NCI-H526 treated with DMSO at 0.1 percent for 48 hours (cell line): ENCODE data around the gene RAB7A.
"Not testable (repeated sequence)": the region's sequence is repeated elsewhere in the genome, so short reads cannot be mapped to it uniquely, and the experiment has no call there.

ENCODE experiments used
- DNase-seq: peaks from one replicate; lab custom pipeline; 2025; lab: John Stamatoyannopoulos, UW

RAB7A gene

DNA sequence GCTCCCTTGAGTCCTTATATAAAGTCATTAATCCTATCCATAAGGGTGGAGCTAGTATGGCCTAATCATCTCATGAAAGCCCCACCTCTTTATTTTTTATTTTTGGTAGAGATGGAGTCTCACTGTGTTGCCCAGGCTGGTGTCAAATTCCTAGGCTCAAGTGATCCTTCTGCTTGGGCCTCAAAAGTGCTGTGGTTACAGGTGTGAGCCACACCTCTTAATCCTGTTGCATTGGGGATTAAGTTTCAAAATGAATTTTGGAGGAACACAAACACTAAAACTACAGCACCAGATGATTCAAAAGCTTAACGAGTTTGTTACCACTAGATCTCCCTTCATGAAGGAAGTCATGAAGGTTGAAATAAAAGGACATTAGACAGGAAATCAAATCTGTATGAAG, 27.7 kb downstream of the RAB7A start:
- no peak for DNase-seq

DNA sequence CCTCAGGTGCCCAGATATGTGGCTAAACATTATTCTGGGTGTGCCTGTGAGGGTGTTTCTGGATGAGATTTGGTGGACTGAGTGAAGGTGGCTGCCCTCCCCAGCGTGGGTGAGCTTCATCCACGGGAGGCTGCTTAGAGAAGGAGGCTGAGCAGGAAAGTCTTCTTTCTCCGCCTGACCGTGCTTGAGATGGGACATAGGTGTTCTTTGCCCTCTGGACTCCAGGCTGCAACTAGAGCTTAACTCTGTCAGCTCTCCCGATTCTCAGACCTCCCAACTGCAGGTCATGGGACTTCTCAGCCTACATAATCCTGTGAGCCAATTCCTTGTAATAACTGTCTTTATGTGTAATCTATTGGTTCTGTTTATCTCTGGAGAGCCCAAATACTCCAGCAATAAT, 34.1 kb downstream of the RAB7A start:
- DNase-seq: no peak

DNA sequence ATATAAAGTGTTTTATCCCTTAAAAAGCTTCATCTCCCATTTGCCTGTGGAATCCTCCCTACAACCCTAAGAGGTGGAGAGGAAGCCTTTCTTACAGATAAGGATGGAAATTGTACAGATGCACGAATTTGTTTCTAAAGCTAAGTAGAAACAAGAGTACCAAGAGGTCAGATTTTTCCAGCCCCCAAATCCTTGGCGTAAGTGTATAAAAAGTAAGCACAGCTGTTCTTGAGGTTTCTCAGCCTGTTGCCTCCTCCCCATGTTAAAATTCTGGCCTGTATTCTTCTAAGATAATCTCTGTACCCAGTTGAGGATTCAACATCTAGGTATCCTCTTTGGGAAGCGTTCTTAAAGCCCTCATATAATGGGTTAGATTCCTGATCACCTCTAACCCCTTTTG, 34.9 kb downstream of the RAB7A start:
- no peak for DNase-seq

DNA sequence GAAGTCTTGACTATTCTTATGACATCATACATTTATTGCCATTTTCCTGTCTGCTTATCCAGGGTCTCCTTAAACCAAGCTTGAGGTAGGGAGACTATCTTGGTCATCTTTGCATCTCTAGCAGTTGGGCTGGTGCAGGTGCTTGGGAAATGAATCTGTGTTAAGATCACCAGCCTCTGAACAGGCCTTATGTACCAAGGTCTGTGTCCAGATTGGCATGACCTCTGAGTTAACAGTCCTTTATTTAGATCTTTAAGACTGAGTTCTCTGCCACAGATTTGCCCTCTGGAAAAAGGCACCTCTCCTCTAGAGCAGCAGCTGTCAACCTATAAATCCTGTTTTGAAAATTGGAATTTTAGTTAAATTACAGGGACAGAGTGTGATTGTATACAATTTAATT, 35.4 kb downstream of the RAB7A start:
- DNase-seq: no peak

DNA sequence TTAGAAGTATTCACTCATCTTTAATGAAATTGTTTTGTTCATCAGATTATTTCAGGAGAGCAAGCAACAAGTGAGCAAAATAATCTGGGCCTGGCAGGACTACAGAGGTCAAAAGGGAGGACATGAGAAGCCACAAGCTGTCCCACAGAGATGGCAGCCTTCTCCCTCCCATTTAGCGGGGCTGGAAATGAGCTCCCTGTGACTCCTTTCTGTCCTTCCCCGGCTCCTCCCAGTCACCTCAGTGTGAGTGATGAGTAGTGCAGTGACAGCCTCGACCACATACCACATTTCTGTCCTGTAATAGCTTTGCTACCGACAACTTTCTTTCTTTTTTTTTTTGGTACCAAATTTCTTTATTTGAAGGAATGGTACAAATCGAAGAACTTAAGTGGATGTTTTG, 38.0 kb downstream of the RAB7A start:
- no peak for DNase-seq

DNA sequence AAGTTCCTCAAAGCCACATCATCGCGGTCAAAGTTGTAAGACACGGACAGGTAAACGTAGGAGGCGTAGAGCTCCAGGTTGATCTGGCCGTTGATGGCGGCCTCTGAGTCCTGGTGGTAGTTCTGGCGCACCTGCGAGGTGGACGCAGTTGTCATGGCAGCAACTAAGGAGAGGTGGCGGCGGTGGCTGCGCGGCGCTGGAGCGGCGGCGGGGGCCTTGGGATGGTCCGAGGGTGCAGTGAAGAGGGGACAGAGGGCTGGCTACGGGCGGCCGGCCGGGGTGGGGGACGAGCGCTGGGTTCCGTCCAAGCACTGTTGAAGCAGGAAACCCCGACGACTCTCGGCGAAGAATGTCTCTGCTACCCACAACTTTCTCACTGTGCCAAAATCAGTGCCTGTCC, 38.9 kb downstream of the RAB7A start:
- no peak for DNase-seq

DNA sequence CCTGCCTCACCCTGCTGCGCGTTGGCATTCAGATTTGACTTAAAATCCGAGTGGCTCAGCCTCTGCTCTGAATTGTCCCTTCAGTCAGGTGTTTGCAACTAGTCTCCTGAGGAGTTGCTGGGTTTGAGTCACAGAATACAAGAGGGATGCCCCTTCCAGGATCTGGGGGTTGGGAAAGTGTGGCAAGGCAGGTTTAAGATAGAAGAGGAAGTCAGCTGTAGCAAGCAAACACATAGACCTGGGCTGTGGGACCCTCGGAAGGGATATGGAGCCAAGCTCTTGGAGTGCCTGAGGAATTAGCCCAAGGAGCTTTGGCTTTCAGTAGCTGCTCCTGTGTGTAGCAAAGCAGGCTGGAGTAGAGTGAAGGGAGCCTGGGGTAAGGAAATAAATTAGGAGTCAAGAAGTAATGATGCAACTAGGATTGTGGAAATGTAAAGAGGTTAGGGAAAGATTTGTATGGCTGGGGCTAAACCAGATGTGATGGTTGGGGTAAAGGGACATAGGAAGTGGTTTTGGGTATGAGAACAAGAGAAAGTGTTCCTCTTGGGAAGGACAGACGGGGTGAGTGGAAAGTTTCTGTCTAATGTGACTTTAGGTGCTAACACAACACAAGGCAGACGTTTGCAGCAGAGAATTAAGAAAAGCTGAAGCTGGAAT, 41.2 kb downstream of the RAB7A start:
- no peak for DNase-seq

DNA sequence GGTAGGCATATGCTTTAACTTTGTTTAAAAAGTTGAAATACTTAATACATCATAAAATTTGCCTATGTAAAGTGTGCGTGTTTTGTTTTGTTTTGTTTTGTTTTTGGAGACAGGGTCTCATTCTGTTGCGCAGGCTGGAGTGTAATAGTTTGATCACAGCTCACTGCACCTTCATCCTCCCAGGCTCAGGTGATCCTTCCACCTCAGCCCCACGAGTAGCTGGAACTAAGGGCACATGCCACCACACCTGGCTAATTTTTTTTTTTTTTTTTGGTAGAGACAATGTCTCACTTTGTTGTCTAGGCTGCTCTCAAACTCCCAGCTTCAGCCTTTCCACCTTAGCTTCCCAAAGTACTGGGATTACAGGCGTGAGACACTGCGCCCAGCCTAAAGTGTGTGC, 42.5 kb downstream of the RAB7A start:
- no peak for DNase-seq

DNA sequence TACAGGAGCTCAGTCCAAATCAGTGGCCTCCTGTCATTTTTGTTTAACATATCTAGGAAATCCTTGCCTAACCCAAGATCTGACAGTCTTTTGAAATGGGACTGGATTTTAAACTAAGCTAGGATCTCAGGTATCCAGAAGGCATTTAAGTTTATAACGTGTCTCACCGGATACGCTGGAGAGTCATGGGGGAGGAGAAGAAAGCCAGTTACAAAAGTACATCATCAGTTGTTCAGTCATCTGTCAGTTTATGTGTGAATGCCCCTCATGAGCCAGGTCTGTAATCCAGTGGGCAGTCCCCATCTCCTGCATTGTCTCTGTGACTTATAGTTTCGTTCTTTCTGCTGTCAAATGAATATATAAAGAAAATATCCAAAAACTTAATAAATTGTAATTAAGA, 44.4 kb downstream of the RAB7A start:
- no peak for DNase-seq

DNA sequence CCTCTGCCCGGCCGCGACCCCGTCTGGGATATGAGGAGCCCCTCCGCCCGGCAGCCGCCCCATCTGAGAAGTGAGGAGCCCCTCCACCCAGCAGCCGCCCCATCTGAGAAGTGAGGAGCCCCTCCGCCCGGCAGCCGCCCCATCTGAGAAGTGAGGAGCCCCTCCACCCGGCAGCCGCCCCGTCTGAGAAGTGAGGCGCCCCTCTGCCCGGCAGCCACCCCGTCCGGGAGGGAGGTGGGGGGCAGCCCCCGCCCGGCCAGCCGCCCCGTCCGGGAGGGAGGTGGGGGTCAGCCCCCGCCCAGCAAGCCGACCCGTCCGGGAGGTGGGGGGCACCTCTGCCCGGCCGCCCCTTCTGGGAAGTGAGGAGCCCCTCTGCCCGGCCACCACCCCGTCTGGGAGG, 47.2 kb downstream of the RAB7A start:
- DNase-seq: not testable (repeated sequence)

DNA sequence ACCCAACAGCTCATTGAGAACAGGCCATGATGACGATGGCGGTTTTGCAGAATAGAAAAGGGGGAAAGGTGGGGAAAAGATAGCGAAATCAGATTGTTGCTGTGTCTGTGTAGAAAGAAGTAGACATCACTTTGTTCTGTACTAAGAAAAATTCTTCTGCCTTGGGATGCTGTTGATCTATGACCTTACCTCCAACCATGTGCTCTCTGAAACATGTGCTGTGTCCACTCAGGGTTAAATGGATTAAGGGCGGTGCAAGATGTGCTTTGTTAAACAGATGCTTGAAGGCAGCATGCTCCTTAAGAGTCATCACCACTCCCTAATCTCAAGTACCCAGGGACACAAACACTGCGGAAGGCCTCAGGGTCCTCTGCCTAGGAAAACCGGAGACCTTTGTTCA, 47.6 kb downstream of the RAB7A start:
- DNase-seq: not testable (repeated sequence)

DNA sequence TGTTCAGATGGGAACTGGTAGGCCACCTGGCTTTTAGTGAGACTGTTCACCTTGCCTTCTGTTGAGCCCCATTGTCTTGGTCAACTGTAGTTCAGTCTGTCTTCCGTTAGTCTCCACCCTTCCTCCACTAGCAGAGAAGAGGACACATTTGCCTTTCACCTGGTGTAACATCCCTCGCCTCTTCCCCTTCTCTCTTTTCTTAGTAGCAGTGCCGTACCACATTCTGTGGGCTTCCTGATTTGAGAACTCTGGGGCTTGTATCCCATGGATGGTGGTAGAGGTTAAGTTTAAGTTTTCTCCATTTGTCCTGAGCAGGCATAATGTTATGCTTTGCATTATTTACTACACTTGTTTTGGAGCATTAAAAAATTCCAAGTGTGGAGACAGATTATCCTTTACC, 49.3 kb downstream of the RAB7A start:
- DNase-seq: no peak

DNA sequence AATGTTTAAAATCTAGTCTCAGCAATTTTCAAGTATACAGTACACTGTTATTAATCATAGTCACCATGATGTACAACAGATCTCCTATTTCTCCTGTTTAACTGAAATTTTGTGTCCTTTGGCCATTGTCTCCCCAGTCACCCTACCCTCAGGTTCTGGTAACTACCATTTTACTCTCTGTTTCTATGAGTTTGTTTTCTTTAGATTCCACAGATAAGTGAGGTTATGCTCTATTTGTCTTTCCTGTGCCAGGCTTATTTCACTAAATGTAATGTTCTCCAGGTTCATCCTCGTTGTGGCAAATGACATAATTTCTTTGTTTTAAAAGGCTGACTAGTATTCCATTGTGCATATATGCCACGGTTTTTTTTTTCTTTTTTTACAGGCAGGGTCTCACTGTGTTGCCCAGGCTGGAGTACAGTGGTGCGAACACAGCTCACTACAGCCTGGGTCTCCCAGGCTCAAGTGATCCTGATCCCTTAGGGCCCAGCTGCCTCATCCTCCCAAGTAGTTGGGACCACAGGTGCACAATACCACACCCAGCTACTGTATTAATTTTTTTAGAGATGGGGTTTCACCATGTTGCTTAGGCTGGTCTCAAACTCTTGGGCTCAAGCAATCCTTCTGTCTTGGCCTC, 50.0 kb downstream of the RAB7A start:
- DNase-seq: no peak

DNA sequence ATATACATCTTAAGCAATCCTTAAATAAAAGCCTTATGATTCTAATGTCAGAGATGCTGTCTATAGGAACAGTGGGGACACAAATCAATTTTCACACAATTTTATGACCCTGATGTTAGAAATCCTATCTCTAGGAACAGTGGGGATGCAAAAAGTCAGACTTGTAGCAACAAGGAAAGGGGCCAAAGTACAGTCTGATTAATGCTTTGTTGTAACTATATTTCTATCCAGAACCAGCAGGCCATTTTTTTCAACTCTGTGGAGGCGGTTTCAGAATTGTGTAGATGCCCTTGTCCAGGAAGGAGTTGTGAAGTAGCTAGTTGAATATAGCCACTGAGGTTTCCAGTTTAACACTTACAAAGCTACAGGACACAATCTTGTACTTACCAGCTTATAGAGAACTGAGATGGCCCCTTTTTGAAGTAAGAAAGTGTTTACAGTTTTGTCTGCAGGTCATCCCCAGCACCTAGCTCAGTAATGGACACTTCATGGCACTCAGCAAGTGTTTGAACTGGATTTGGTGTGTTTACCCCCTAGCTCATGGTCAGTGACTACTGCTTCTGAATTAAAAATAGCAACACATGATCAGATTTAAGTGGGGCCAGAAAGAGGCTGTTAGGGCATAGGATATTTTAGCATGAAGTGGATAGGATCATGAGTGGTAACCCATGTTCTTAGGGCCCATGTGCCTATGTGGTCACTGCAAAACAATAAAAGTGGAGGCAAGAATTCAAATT, 54.3 kb downstream of the RAB7A start:
- DNase-seq: no peak

DNA sequence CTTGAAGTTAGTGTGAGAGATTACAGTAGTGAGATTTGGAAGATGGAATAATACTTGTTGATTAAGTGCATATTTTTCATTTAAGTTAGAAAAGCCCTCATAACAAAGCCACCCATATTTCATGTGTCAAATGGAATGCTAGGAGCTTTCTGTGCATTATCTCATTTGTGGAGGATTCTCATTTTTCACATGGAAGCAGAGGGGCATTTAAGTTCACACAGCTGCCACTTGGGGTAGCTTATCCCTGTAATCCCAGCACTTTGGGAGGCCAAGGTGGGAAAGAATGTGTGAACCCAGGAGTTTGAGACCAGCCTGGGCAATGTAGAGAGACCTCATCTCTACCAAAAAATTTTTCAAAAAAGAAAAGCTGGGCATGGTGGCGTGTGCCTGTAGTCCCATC, 55.2 kb downstream of the RAB7A start:
- no peak for DNase-seq

DNA sequence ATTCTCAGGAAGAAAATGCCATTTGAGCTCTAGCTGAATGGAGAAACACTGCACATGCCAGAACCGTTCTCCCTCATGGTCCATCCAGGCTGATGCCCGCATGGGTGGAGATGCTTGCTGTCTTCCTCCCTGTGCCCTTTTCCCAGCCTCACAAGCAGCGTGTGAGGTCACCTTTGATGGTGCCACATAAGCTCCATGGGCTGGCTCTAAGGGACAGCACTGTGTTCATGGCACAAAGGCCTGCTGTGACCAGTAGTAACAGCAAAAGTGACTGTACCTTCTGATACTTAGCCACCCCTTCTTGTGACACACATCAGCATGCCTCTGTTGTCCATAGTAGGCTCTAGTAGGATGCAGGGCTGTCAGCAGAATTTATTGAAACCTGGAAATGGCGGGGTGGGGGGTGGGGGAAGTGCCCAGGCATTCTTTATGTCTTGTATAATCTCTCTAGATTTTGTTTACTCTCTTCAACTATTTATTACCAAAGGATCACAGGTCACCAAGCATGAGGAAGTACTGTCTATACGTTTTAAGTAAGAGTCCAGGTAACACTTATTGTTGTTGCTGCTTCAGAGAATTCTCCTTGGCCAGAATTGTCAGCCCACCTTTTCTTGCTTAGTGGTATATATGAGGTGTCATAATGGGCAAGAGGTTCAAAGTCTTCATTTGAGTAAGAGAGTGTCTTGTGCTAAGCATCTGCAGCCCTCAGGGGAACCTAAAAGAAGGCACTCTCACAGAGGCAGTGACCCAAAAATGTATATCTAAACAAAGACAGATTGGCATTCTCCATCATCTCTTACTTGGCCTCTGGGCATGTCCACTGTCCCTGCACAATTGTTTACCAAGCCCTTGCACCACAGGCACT, 56.5 kb downstream of the RAB7A start:
- no peak for DNase-seq

DNA sequence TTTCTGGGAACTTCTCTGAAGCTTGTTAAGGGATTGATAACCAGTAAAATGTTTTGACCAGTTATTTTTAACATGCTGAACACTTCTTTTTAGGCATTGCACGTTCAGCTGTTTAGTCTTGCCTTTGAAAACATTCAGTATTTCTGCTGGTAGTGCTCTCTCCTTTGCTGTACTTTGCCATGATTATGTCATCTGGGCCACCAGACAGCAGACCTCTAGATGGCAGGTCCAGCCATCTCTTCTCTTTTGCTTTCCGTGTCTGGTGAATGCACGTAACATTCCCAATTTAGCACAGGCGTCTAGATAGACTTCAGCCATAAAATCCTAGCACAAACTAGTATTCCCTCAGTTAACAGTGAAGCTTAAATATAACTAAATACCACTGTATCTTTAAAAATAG, 57.8 kb downstream of the RAB7A start:
- DNase-seq: no peak

DNA sequence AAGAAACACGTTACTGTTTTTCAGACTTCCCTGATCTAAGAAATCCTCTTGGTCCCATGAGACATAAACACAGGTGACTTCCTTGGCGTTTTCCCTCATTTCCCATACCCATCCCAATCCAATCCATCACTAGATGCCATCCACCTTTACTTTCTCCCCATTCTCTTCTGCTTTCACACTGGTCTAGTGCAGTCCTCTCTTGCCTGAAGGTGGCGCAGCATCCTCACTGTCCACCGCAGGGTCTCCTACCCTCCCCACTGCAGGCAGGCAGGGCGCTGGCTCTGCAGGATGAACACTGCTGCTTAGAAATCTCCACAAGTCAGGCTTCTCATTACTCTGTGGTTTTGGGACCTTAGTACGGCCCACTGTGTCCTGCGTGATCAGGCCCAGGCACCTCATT, 58.2 kb downstream of the RAB7A start:
- peak; percentile 17 for DNase-seq

DNA sequence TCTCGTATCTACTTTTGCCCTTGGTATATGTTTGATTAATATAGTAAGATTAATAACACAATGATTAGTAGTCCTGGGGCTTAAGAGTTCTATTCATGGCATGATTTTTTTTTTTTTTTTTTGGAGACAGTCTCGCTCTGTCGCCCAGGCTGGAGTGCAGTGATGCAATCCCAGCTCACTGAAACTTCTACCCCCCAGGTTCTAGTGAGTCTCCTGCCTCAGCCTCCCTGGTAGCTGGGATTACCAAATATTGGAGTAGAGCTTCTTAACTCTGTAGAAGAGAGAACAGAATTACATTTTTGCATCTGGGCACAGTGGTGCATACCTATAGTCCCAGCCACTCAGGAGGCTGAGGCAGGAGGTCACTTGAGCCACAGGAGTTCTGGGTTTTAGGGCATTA, 58.9 kb downstream of the RAB7A start:
- DNase-seq: no peak

DNA sequence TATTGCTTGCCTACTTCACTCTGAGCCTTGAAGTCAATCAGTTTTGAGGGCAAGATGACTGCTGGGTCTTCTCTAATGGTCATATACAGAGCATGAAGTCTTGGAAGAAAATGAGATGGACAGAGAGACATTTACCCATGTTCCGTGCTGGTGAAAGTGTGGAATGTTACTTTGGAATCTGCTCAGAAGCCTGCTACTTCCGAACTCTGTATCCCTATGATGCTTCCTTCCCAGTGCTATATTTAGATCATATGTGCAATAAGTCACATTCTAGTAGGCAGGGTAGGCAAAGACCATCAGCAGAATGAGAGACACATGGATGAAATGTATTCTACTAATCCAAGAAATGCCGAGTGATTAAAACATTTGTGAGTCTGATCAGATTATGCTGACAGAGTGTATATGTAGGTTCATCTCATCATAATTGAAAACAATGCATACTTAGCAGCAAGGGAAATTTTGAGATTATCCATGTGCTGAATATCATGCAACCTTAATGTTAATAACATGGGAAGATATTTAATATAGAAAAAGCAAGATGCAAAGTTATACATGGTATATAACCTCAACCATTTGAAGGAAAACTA, 60.5 kb downstream of the RAB7A start:
- DNase-seq: no peak

DNA sequence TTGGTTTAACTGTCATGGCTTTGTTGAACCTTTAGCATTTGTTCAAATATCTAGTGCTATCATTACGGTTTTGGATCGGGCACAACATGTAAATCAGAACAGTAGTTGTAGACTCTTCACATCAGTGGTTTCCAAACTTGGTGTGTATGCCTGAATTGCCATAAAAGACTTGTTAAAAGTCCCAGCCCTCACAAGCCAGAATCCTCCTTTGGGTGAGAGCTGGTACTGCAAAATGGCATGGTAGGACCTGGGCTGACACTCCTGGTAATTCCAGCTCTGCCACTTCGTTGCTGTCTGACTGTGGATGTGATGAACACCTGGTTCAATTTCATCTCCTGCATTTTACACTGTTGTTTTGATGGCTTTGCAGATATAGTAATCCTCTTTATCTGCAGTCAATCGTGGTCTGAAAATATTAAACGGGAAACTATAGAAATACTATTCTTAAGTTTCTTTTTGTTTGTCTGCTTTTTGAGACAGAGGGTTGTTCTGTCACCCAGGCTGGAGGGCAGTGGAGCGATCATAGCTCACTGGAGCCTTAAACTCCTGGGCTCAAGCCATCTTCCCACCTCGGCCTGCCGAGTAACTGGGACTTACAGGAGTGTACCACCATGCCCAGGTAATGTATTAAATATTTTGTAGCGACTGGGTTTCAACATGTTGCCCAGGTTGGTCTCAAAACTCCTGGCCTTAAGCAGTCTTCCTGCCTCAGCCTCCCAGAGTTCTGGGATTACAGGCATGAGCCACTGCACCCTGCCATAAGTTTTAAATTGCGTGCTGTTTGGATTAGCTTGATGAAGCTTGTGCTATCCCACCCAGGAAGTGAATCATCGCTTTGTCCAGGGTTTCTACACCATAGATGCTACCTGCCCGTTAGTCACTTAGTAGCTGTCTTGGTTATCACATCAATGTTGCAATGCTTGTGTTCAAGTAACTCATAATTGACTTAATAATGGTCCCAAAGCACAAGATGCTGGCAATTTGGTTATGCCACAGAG, 61.6 kb downstream of the RAB7A start:
- peak; percentile 24 for DNase-seq
